ENCODE results near the gene DPH7.
"Not testable (repeated sequence)": the region's sequence is repeated elsewhere in the genome, so short reads cannot be mapped to it uniquely, and the experiment has no call there.

The DPH7 gene

GRCh38 chr9:137578518-137579258 is at the start of gene DPH7:
DPH7 (minus strand) TSS chr9:137578925; CDS start chr9:137578777, 148 bp downstream.
- peak; percentile 98 for DNase-seq (ENCODE audit: low spot score)

GRCh38 chr9:137627406-137627805 is 48.7 kb upstream of the DPH7 start:
- not testable (repeated sequence) for DNase-seq (ENCODE audit: low spot score)

- DNase-seq (ENCODE audit: low spot score), result no peak
Measured at GRCh38 chr9:137626464-137626863, 47.7 kb upstream of the DPH7 start.

- DNase-seq (ENCODE audit: low spot score), result not testable (repeated sequence)
Measured at GRCh38 chr9:137622211-137622610, 43.5 kb upstream of the DPH7 start.

DNA sequence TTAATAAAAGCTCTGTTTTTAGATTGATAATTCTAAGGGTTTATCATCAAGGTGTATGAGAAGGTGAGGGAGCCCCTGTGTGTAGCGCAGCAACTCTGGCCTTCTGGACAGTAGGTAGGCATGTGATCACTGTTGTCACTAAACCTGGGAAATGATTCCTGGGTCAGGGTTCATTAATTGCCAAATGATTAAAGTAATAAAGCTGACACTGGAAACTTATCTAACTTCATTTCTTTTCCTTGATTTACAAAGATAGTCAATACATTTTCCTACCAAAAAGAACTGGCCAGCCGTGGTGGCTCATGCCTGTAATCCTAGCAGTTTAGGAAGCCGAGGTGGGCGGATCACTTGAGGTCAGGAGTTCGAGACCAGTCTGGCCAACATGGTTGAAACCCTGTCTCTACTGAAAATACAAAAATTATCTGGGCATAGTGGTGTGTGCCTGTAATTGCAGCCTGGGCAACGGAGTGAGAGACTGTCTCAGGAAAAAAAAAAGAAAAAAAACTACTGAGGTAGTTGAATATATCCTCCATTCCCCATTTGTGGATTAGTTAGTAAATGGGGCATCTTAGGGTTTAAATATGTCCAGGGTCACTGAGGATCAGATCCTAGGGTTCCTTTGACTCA is 42.5 kb upstream of the DPH7 start:
- DNase-seq (ENCODE audit: low spot score), result no peak

DNA sequence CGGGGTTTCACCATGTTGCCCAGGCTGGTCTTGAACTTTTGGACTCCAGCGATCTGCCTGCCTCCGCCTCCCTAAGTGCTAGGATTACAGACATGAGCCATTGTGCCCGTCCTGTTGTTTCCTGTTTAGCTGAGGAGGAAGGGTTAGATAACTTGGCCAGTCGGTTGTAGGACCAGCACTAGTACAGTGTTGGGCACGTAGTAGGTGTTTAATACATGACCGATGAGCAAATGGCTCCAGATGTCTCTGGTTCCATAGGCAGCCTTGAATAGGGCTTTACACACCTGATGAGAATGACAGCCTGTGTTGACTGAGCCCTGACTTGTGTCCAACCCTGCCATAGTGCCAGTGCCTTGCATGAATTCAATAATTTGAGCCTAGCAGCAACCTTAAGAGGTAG is 41.9 kb upstream of the DPH7 start:
- no peak for DNase-seq (ENCODE audit: low spot score)

DNA sequence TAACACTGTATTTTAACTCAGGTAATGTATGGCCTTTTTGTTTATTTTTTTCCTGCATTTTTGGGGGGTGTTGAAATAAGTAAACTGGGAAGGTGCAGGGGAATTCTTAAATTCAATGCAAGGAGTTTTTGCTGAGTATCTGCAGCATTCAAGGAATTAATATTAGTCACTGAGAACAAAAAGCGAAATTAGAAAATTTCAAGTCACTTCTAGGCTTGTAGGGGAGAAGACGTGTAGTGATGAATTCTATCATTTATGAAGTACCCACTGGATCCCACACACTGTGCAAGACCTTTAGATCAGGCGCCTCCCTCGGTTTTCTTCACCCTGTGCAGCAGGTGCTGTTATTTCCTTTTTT is 41.3 kb upstream of the DPH7 start:
- DNase-seq (ENCODE audit: low spot score), result no peak

- no peak for DNase-seq (ENCODE audit: low spot score)
Measured at GRCh38 chr9:137619240-137620047, 40.7 kb upstream of the DPH7 start.

- DNase-seq (ENCODE audit: low spot score), result peak; percentile 100
Measured at GRCh38 chr9:137618105-137619067, 39.7 kb upstream of the DPH7 start, which contains the start of gene EHMT1. EHMT1 (plus strand) TSS chr9:137619005; CDS start chr9:137619029, 24 bp downstream.

GRCh38 chr9:137615387-137615871 is 36.7 kb upstream of the DPH7 start:
- no peak for DNase-seq (ENCODE audit: low spot score)

GRCh38 chr9:137614631-137615386 is 36.1 kb upstream of the DPH7 start:
- DNase-seq (ENCODE audit: low spot score), result no peak

- DNase-seq (ENCODE audit: low spot score), result no peak
Measured at GRCh38 chr9:137613738-137614523, 35.2 kb upstream of the DPH7 start.

- DNase-seq (ENCODE audit: low spot score), result no peak
Measured at GRCh38 chr9:137613259-137613658, 34.5 kb upstream of the DPH7 start.

DNA sequence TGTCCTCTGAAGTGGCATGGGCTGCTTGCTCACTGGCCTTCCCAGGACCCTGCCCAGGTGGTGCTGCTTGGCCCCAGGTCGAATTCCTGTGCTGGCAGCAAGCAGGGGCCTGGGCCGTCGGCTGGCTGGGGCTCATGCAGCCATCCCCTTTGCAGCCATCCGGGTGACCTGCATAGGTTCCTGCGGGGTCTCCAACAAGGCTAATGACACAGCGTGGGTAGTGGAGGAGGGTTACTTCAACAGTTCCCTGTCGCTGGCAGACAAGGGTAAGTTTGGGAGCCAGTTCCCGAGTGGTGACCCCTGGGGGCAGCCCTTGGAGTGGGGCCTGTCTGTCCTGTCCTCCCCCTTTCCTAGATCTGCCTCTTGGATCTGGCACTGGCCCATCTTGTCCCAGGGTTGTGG is 34.0 kb upstream of the DPH7 start:
- DNase-seq (ENCODE audit: low spot score), result no peak

DNA sequence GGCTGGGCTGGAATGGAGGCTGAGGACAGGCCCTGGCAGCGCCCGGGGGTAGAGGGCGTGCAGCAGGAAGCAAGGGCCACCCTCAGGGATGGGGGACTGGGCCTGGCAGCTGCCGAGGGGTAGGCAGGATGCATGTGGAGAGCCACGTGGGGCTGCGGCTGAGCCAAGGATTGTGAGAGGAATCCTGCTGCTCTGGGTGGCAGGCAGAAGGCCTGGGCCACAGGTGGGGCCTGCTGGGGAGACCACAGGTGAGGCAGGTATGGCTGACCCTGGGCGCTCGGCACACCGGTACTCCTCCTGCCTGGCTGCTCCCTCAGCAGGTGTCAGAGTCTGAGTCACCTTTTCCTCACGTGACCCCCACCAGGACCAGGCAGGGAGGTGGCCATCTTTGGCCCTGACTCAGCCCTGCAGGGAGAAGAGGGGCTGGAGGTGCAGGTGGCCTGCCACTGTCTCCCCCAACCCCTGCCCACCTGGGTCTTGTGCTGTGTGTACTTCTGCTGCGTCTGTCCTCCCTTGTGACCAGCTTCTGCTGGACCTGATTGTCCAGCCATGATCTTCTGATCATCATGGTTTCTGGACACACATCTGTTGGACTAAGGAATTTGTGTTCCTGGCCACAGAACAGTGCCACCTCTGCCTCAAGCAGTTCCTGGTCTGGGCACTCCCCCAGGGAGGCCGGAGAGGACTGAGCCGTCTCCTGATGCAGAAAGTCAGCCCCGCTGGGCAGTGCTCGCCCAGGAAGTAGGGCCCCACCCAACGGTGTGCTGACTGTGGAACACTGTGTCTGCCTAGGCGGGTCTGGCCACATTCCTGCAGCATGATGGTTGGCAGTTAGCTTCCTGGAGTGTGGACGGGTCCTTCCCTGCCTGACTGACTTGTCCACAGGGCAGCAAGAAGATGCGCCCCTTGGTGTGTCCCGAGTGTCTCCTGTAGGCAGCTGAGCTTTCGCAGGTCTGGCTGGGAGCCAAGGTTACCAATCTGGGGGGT is 33.2 kb upstream of the DPH7 start:
- DNase-seq (ENCODE audit: low spot score), result no peak

GRCh38 chr9:137610944-137611343 is 32.2 kb upstream of the DPH7 start:
- no peak for DNase-seq (ENCODE audit: low spot score)

DNA sequence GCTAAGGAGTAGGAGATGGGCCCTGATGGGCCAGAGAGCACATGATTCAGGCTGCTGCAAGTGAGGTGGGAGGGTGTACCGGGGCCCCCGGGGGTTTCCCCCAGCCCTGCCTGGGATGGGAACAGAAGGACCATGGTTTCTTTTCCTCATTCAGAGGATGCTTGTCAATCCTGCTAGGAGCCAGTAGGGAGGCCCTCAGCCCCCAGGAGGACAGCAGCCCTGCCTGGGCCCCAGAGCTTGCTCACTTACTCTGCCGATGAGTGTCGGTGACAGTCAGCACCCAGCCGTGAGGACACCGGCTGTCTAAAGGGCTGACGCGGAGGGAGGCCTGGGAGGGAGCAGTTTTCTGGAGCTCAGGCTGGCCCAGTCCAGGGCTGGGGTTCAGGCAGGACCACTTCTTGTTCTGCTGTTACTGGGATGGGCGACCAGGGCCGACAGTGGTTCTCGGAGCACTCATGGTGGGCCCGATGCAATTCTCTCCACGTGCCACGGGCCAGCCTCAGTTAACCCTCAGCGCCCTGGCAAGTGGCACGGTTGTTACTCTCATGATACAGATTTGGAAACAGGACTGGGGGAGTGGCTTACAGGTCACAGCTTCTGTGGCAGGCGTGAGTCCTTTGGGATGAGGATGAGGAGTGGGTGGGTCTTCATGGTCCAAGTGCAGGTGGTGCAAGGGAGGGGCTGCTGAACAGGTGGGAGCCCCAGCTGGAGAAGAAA is 28.6 kb upstream of the DPH7 start:
- DNase-seq (ENCODE audit: low spot score), result no peak

DNA sequence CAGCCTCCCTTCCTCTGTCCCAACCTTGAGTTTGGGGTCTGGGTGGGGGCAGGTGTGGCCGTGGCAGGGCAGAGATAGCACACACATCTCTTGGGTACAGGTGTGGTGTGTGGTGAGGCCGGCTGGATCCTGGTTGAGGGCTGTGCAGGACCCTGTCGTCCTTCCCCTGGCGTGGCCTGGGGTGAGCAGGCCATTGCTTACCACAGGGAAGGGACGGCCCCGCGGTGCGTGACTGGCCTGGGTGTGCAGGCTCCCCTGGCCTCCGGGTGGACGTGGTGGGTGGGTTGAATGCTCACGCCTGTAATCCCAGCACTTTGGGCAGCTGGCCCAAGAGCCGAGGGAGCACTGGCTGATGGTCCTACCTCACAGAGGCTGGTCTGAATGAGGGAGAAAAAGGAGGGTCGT is 28.0 kb upstream of the DPH7 start:
- no peak for DNase-seq (ENCODE audit: low spot score)
